Measurements from ENCODE around the gene MBNL1.

MBNL1 gene

GRCh38 chr3:152319256-152319655, 50.5 kb downstream of the MBNL1 start:
- Histone ChIP-seq H3K4me2 (ENCODE audit: low read length) (peak overlapping the region; percentile 15), H3K9me3 (ENCODE audit: control insufficient read depth, insufficient read depth, low read length) (no peaks in the 10 kb centered on the region), H3K27ac (ENCODE audit: low read depth, low read length) (0 out of 2 replicates have a peak overlapping the region, but pooled peaks have one; percentile 4), H3K27me3 (ENCODE audit: control insufficient read depth, low read length) (no peaks in the 10 kb centered on the region), H3K4me3 (ENCODE audit: low read length) (peak overlapping the region; percentile 10; the same call in 1 of the 2 replicates), H3K36me3 (ENCODE audit: control insufficient read depth, low read length) (peaks cover 75% of the 10 kb centered on the region), H4K20me1 (ENCODE audit: control insufficient read depth, insufficient read depth, low read depth, low read length) (peaks cover 10% of the 10 kb centered on the region; the same call in 1 of the 2 replicates), H3K79me2 (ENCODE audit: control insufficient read depth, low read length) (peaks cover 98% of the 10 kb centered on the region), H3K4me1 (ENCODE audit: control insufficient read depth, low read length) (peaks cover 89% of the 10 kb centered on the region), H3F3A (ENCODE audit: control insufficient read depth, insufficient read depth) (peaks cover 39% of the 10 kb centered on the region), H3K9me2 (replicated peaks; ENCODE audit: control insufficient read depth, low read length) (no peaks in the 10 kb centered on the region)
- TF ChIP-seq EZH2phosphoT487 (IDR thresholded peaks at IDR 0.05; ENCODE audit: borderline replicate concordance, low read length) (no peak), CTCF (IDR thresholded peaks at IDR 0.05; ENCODE audit: low read depth, low read length, poor library complexity, severe bottlenecking) (no peak)

GRCh38 chr3:152319831-152320617, 51.3 kb downstream of the MBNL1 start:
- no peaks in the 10 kb centered on the region for H3K9me3 ChIP-seq (ENCODE audit: control insufficient read depth, insufficient read depth, low read length)
- H3K9me2 ChIP-seq (replicated peaks; ENCODE audit: control insufficient read depth, low read length): no peaks in the 10 kb centered on the region
- H3K27ac ChIP-seq (ENCODE audit: low read depth, low read length): peak overlapping the region; percentile 69
- peaks cover 98% of the 10 kb centered on the region for H3K79me2 ChIP-seq (ENCODE audit: control insufficient read depth, low read length)
- no peaks in the 10 kb centered on the region for H3K27me3 ChIP-seq (ENCODE audit: control insufficient read depth, low read length)
- H3F3A ChIP-seq (ENCODE audit: control insufficient read depth, insufficient read depth): peaks cover 36% of the 10 kb centered on the region
- peak overlapping the region; percentile 34 for H3K4me3 ChIP-seq (ENCODE audit: low read length)
- H3K36me3 ChIP-seq (ENCODE audit: control insufficient read depth, low read length): peaks cover 76% of the 10 kb centered on the region
- peaks cover 13% of the 10 kb centered on the region; the same call in 1 of the 2 replicates for H4K20me1 ChIP-seq (ENCODE audit: control insufficient read depth, insufficient read depth, low read depth, low read length)
- H3K4me2 ChIP-seq (ENCODE audit: low read length): peak overlapping the region; percentile 49
- peaks cover 89% of the 10 kb centered on the region for H3K4me1 ChIP-seq (ENCODE audit: control insufficient read depth, low read length)
- TF ChIP-seq CTCF (IDR thresholded peaks at IDR 0.05; ENCODE audit: low read depth, low read length, poor library complexity, severe bottlenecking) (no peak), EZH2phosphoT487 (IDR thresholded peaks at IDR 0.05; ENCODE audit: borderline replicate concordance, low read length) (no peak)

- Histone ChIP-seq H3K9me3 (ENCODE audit: control insufficient read depth, insufficient read depth, low read length) (no peaks in the 10 kb centered on the region), H3K4me1 (ENCODE audit: control insufficient read depth, low read length) (peaks cover 86% of the 10 kb centered on the region), H3K79me2 (ENCODE audit: control insufficient read depth, low read length) (peaks cover 98% of the 10 kb centered on the region), H4K20me1 (ENCODE audit: control insufficient read depth, insufficient read depth, low read depth, low read length) (peaks cover 13% of the 10 kb centered on the region; the same call in 1 of the 2 replicates), H3K4me3 (ENCODE audit: low read length) (peak overlapping the region; percentile 23), H3K27ac (ENCODE audit: low read depth, low read length) (peak overlapping the region; percentile 69), H3K36me3 (ENCODE audit: control insufficient read depth, low read length) (peaks cover 76% of the 10 kb centered on the region), H3K27me3 (ENCODE audit: control insufficient read depth, low read length) (no peaks in the 10 kb centered on the region), H3K4me2 (ENCODE audit: low read length) (peak overlapping the region; percentile 49), H3F3A (ENCODE audit: control insufficient read depth, insufficient read depth) (peaks cover 37% of the 10 kb centered on the region), H3K9me2 (replicated peaks; ENCODE audit: control insufficient read depth, low read length) (no peaks in the 10 kb centered on the region)
- TF ChIP-seq EZH2phosphoT487 (IDR thresholded peaks at IDR 0.05; ENCODE audit: borderline replicate concordance, low read length) (no peak), CTCF (IDR thresholded peaks at IDR 0.05; ENCODE audit: low read depth, low read length, poor library complexity, severe bottlenecking) (no peak)
These were observed 52.6 kb downstream of the MBNL1 start for GRCh38 chr3:152321200-152321954.
